ENCODE results near the gene ZBTB7A.

The ZBTB7A gene

DNA sequence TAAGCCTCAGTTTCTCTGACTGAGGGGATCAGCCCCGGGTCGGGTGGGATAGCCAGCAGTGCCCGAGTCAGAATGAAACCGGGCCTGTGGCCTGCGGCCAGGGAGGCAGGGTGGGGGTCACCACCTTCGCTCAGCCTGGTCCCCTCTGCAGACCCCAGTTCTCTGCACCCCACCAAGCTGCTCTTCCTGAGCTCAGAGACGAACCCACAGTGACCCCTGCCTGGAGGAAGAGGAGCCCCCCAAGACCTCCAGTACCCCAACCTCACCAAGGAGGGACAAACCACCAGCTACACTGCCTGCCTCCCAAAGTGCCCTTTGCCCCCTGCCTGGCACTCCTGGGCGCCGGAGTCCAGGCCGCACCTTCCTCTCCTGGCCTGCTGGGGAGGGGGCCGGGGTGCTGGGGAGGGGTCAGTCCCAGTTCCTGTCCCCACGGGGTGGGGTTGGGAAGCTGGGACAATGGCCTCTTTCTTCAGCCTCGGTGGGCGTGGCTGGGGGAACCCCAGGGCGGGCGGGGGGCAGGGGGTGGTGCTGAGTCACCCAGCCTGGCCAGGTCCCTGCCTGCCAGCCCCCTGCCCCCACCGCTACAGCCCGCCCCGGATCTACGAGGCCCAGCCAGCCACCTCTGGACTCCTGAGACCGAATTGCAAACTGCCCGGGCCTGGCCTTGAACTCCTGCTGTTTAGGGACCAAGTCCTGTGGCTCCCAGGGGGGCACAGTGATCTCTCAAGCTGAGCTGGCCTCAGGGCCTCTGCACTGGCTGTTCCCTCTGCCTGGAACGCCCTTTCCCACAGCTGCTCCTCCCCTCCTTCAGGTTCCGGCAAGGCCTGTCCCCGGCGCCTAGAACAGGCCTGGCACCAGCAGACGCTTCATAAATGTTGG is 14.3 kb downstream of the ZBTB7A start:
- no peak for DNase-seq

DNA sequence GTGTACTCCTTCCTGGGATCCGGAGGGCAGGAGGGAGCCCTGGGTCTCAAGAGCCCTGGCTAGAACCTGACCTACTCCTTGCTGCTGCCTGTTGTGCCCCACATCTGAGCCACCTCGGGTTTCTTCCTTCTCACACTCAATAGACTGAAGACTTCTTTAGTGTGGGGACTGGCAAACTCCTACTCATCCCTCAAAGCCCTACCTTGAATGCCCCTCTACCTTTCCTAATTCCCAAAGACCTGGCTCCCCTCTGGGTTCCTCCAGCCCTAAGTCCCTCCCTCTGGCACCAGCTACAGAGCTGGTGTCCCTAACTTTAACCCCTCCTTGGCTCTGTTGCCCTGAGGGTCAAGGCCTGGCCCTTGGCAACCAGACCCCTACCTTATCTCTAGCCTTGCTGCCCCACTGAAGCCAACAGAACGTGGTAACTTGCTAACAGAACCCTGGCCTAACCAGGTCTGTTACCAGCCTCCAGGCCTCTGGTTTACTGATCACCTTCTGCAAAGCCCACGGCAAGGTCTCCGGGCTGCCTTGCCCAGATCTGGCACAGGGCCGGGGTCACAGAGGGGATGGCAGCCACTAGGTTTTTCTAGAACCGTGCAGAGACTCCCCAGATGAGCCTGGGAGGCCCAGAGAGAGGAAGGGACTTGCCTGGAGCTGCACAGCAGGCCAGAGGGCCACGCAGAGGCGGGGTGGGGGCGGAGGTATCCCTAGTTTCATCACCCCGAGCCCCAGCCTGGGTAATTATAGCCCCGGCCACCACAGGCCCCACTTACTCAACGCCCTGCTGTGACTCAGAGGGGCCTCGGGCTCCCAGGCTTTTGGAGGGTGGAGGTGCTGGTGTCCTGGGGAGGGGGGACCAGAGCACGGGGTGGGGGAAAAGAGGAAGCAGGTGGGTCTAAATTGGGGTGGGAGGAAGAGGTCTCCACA is 15.3 kb downstream of the ZBTB7A start:
- DNase-seq: no peak

DNA sequence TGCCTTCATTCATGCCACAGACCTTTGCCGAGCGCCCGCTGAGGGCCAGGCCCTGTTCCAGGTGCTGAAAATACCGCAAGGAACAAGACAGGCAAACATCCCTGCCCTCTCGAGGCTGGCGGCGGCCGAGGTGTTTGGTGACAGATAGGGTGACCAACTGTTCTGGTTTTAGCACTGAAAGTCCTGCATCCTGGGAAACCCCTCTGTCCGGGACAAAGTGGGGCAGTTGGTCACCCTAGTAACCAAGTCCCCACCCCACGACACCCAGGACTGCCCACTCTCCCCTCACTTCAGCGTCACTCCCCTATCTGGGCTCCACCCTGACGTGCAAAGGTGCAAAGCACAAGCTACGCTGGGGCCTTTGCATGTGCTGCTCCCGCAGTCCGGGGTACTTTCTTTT is 17.3 kb downstream of the ZBTB7A start:
- DNase-seq: no peak

DNA sequence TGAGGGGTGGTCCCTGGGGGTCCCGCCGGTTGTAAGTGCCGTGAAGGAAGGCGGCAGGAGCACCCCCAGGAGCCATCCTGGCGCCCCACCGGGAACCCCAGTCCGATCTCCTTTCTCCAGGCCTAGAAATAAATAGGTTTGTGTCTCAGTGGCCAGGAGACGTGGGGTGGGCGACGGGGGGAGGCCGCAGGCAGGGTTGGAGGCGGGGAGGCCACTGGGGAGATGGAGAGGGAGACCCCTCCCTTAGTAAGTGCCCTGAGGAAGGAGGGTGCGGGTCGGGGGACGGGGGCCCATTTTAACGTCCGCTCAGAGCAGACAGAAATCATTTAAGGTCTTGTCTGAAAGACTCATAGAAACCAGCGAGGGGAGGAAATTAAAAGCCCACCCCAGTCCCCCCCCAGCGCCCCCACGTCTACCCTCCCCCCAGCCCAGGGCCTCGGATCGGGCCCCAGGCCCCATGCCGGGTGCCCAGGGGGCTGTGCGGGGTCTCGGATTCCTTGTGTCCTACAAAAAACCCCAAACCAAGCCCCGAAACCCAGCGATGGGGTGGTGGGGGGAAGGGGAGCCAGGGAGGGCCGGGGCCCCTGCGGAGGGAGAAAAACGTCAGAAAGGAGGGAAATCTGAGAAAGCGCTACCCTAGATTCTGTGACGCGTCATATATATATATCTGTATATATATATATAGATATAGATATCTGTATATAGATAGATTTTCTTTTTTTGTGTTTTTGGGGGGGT is 19.6 kb downstream of the ZBTB7A start:
- no peak for DNase-seq

DNA sequence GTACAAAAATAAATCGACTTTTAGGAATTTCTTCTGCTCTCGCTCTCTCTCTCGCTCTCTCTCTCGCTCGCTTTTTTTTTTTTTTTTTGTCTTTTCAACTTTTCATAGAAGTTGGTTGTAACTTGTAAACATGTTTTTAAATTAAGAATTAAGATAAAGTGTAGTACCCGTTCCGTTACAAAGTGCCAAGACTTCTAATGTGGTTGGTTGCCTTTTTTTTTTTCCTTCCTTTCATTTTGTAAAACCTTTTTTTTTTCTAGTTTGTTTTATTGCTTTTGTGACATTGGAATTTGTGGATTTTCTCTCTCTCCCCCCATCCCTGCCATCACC is 20.4 kb downstream of the ZBTB7A start:
- no peak for DNase-seq

DNA sequence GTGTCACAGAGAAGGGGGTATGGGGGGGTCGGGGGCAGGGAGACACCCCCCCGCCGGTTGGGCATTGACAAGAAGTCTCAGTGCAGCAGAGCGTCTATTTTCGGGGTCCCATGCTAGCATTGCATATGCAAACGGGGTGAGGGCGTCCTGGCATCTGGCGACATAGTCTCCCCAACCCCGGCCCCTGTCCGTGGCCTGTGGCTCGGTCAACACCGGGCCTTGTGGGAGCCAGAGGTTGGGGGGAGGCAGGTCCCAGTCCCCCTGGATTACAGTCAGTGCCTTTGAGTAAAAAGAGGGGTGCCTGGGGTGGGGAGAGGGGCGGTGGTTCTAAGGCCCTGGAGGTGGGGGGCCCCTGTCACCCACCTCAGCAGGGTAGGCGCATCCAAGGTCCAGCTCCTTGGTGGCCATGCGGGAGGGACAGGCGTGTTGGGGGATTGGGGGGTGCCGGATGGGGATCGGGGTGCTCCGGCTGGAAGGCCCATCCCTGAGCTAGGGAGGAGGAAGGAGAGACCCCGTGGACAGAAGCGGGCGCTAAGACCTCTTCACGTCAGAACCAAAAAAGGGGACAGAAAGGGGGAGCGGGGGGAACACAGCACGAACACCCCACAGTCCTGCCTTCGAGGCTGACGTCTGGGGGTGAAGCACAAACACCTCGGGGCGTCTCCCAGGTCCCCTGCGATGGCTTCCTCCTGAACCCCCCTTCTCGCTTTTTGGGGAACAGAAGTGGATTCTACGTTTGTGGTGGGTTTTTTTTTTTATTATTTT is 20.9 kb downstream of the ZBTB7A start:
- DNase-seq: no peak

DNA sequence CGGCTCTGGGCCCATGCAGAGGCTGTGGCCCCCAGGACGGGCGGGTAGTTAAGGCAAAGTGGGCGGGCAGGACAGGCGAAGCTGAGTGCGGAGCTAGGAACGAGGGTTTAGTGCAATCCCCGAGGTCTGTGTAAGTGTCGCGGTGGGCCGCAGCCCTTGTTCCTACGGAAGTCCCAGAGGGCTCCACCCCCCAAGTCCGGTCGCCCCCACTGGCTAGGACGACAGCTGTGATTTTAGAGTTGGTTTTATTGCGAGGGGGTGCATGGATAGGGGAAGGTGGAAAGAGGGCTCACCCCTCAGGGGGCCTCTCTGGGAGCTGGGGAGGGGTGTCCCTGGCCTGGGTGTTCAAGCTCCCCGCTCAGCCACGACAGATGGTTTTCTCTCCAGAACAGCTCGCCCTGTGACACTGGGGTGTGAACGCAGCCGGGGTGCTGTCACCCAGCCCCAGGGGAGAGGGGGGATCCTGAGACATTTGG is 21.7 kb downstream of the ZBTB7A start:
- no peak for DNase-seq

DNA sequence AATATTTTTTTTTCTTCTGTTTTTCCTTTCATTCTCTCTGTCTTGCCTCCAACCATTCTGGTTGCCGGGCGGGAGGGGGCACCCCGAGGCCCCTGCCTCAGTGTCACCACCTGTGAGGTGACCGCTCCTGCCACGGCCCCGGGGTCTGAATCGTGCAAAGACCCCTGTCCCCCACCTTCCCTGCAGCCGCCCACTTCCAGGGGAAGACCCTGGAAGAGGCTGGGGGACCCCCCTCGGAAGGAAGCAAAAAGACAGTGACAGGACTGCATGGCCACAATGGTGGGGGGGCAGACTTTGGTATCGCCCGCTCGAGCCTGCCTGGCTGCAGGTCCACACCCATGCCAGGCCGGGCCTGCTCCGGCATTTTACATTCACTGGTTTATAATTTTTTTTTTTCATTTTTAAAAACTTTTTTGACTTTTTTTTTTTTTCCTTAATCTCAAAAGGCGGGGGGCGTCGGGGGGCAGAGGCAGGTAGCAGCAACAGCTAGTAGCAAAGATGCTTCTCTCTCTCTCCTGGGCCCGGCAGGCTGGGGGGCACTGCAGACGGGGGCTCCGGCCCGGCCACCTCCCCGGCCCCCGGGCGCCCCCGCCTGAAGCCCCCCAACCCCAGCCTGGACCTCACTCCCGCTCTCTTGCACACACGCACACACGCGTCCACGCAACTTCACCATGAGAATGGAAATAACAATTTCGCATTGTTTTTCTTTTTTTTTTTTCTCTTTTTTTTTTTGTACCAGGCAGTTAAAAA is 22.6 kb downstream of the ZBTB7A start:
- no peak for DNase-seq

DNA sequence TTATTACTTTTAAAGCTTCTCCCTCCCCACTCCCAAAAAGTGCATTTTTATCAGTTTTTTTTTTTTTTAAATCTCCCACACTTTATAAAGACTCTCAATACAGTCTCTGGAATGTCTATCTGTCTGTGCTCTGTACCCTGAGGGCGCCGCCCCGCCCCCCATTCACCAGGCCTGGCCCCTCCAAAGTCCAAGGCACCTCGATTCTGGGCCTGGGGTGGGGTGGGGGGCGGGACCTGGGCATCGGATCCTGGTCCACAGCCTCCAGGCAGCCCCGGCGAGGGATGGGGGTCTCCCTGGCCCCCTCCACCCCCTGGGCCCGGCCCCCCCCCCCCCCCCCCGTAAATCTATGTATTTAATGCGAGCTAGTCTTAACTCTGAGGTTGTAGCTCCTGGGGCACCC is 23.3 kb downstream of the ZBTB7A start:
- no peak for DNase-seq

DNA sequence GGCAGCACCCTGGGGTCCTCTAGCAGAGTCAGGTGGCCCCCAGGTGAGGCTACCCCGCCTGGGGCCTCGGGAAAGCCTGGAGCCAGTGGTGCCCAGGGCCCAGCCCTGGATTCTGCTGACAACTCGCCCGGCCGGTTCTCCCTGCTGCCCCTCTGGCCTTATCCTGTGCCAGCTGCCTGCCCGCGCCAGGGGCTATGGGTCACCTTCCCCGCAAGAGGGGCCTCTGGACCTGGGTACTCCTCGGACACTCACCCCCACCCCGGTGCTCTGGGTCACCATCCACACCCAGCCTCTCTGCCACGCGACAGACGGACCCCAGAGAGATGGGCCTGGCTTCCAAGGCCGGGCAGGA is 24.0 kb downstream of the ZBTB7A start:
- DNase-seq: no peak

DNA sequence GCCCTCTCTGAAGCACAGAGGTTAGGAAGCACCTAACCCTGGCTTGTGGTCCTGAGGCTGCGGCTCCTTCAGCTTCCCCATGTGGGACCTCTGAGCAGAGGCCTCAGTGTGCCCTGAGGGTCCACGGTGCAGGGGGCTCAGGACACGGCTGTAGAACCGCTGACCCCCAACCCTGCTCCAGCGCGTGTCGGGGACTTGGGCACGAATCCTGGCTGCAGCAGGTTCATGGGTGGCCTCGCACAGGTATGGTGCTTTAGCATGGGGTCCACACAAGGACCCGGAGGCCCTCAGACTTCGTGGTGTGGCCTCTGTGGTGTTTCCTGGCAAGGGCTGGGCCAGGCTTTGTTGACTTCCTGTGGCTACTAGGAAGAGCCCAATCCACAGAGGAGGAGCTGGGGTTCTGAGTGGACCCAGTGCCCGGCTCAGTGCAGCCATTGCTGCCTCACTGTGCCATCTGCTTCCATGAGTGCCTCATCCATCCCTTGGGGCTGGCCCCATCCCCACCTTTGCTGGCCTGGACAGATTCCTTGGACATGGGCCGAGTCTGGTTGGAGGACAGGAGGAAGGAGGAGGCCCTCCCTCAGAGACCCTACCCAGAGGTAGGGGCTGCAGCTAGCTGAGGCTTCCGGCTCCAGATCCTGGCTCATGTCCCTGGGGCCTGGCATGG is 24.5 kb downstream of the ZBTB7A start:
- no peak for DNase-seq

DNA sequence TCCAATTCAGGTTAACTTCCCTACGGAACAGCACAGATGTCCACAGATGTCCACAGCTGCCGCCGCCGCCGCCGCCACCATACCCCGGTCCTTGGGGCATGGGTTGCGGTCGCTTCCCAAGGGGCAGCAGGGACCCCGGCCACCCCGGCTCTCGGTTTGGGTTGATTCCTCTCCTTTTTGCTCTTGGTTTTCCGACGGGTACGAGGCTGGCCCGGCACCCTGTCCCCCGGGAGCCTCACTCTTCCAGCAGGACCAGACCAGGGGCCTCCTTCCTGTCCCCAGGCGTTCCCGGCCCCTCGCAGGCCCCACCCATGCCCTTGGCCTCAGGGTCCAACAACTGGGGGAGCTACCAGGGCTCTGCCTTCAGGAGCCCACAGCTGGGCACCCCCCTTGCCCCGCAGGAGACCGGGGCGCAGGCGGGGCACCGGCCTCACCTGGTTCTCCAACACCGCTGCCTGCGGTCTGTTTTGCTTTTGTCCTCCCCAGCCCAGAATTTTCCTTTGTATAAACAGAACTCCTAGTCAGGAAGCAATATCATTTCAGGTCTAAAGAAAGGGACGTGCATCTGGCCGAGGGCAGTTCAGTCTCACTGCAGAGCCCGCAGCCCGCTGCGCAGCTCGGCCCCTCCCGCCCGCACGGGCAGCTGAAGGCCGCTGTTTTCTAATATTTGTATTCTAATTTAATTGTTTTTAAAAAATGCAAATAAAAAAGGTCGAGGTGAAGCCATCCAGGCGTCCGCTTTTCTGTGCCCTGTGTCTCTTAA is 27.9 kb downstream of the ZBTB7A start:
- no peak for DNase-seq

DNA sequence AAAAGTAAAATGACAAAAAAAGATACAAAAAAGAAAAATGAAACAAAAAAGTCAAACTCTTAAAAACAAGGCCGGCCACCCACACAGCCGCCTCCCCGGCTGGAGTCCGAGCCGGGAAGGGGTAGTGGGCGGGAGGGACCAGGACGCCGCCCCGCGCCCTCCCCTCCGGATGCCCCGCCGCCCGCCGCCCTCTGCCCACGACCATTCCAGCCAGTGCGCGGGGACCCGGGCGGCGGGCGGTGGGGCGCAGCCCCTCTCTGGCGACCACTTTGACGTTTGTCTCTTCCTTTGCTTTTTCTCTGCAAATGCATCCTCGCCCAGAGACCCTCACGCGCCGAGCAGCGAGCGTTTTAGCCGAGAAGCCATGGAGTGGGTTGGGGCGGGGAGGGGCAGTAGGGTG is 28.6 kb downstream of the ZBTB7A start:
- DNase-seq: no peak

DNA sequence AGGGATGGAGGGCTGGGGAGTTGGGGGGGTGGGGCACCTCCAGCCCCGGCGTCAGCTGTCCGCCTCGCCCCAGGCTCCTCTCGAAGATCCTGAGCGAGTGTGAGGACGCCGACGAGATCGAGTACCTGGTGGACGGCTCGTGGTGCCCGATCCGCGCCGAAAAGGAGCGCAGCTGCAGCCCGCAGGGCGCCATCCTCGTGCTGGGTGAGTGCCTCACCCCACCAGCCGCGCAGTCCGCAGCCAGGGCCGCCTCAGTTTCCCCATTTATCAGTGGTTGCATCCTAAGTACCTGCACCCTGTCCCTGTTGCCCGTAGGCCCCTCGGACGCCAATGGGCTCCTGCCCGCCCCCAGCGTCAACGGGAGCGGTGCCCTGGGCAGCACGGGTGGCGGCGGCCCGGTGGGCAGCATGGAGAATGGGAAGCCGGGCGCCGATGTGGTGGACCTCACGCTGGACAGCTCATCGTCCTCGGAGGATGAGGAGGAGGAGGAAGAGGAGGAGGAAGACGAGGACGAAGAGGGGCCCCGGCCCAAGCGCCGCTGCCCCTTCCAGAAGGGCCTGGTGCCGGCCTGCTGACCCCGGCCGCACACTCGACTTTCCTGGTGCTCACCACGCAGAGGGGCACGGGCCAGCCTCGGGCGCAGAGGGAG is 29.3 kb downstream of the ZBTB7A start:
- DNase-seq: no peak

DNA sequence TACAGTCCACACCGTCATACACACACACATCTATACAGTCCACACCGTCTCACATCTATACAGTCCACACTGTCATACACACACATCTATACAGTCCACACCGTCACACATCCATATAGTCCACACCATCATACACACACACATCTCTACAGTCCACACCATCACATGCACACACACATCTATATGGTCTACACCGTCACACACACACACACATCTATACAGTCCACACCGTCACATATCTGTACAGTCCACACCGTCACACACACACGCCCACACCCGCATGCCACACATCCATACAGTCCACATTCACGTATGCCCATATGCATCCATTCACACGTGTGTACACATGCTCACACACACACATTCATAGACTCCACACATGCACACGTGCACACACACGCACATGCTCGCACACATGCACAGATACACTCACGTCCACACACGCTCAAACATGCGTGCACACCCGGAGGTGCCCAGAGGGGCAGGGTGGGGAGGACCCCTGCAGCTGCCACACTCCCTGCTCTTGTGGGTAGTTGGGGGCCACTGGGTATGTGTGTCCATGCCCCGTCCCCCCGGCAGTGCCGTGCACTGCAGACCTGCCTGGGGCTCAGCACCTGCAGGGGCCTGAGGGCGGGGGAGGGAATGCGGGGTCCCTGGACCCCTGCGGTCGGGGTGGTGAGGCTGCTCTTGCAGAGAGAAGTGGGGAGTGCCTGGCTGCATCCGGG is 30.0 kb downstream of the ZBTB7A start:
- no peak for DNase-seq

DNA sequence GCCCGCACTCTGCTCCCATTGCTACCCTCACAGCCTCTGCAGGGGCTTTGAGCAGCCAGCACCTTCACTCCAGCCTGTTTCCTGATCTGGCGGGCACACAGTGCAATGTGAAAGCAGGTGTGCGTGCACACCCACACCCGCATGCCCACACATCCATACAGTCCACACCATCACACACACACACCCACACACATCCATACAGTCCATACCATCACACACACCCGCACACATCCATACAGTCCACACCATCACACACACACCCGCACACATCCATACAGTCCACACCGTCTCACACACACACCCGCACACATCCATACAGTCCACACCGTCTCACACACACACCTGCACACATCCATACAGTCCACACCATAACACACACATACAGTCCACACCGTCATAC is 31.1 kb downstream of the ZBTB7A start:
- no peak for DNase-seq

DNA sequence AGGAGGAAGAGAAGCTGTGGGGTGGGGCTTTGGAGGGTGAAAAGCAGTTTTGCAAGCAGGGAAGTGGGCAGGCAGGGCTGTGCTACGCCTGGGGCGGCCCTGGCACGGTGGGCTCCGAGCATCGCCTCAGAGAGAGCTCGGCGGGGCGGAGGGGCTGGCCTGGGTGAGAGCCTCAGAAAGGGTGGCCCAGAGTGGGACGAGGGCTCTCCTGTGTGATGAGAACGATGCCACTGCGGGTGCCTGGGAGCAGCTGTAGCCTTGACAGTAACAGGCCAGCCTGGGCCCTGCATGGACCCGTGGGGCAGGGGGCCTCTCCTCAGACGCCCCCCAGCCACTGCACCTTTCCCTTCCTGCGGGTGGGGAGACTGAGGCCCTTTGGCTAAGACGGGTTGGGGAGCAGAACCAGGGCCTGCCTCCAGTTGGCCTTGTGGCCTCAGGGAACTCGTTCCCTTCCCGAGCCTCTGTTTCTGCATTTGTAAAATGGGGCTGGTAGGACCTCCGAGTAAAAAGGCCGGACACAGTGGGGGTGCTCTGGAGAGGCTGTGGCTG is 31.6 kb downstream of the ZBTB7A start:
- no peak for DNase-seq

DNA sequence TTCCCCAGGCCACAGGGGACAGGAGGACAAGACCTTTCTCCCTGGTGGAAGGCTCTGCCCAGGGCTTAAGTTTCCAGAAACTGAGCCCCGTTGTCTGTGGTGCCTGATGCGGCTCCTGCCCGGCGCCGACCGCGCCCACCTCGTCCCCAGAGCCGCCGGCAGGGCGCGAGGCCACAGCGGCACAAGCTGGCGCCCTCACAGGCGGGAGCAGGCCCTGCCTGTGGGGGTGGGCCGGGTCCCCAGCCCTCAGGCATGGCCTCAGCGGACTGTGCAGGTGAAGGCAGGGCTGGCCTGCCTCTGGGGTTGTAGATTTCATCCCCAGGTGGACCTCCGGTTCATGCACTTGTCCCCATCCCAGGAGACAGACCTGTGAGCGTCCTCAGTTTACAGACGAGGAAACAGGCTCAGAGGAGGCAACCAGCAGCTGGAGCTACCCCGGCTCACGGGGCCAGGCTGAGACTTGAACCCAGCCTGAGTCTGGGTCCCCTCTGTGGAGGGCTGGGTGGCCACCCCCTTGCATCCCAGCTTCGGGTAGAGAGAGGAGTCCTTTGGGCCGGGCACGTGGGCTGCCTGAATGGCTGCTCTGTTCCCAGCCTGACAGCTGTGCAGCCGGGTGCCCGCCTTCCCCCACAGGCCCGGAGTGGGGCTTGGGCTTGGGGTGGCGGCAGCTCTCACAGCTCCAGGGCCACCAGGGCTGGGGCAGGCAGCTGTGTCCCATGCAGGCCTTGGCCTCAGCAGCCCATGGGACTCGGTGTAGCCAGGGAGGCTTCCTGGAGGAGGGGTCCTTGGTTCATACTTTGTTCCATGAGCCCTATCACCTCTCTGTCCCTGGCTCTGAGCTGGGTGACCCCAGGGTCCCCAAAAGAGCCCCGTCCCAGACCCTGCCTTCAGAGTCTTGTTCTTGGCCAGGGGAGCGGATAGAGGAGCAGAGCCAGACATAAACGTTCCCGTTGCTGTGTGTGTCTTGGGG is 32.4 kb downstream of the ZBTB7A start:
- no peak for DNase-seq
